ENCODE data around the gene SHC3. TPM values are rescaled to one million over a fixed set of nuclear protein-coding genes. Genes with fewer than 3 reads are reported as not detected.
A peak's percentile ranks its signal among the peaks of the same experiment; 100 is the strongest.

Gene SHC3
- total RNA-seq, 1 donor from 2014 or later: 0.20 TPM

- no peak for DNase-seq (ENCODE audit: low read depth in 2 of 2)
These were observed 17.8 kb downstream of the SHC3 start for GRCh38 chr9:89160806-89161205.

GRCh38 chr9:89154651-89155336, 23.8 kb downstream of the SHC3 start:
- peak; percentile 78 to 94 for DNase-seq (ENCODE audit: low read depth in 2 of 2)

GRCh38 chr9:89154218-89154617, 24.4 kb downstream of the SHC3 start:
- no peak for DNase-seq (ENCODE audit: low read depth in 2 of 2)

- DNase-seq (ENCODE audit: low read depth in 2 of 2): peak; percentile 55 to 94
These were observed 25.2 kb downstream of the SHC3 start for GRCh38 chr9:89153232-89154017.

GRCh38 chr9:89149726-89150125, 28.9 kb downstream of the SHC3 start:
- peak in 1 of 2 donors; percentile 55 for DNase-seq (ENCODE audit: low read depth in 2 of 2)

- DNase-seq (ENCODE audit: low read depth in 2 of 2): peak in 1 of 2 donors; percentile 62
These were observed 33.5 kb downstream of the SHC3 start for GRCh38 chr9:89145097-89145496.

- no peak for DNase-seq (ENCODE audit: low read depth in 2 of 2)
These were observed 34.4 kb downstream of the SHC3 start for GRCh38 chr9:89144238-89144637.

GRCh38 chr9:89143266-89143665, 35.4 kb downstream of the SHC3 start:
- no peak for DNase-seq (ENCODE audit: low read depth in 2 of 2)

GRCh38 chr9:89139455-89139854, 39.2 kb downstream of the SHC3 start:
- no peak for DNase-seq (ENCODE audit: low read depth in 2 of 2)

GRCh38 chr9:89138463-89139390, 39.9 kb downstream of the SHC3 start:
- DNase-seq (ENCODE audit: low read depth in 2 of 2): peak in 1 of 2 donors; percentile 10

- DNase-seq (ENCODE audit: low read depth in 2 of 2): peak; percentile 11 to 85
These were observed 40.8 kb downstream of the SHC3 start for GRCh38 chr9:89137542-89138462.

- no peak for DNase-seq (ENCODE audit: low read depth in 2 of 2)
These were observed 42.9 kb downstream of the SHC3 start for GRCh38 chr9:89135591-89136166.

GRCh38 chr9:89134709-89135108, 43.9 kb downstream of the SHC3 start:
- no peak for DNase-seq (ENCODE audit: low read depth in 2 of 2)

- no peak for DNase-seq (ENCODE audit: low read depth in 2 of 2)
These were observed 55.7 kb downstream of the SHC3 start for GRCh38 chr9:89122949-89123348.

- DNase-seq (ENCODE audit: low read depth in 2 of 2): no peak
These were observed 57.9 kb downstream of the SHC3 start for GRCh38 chr9:89120704-89121103.

- DNase-seq (ENCODE audit: low read depth in 2 of 2): no peak
These were observed 61.8 kb downstream of the SHC3 start for GRCh38 chr9:89116805-89117192.

GRCh38 chr9:89116064-89116804, 62.4 kb downstream of the SHC3 start:
- DNase-seq (ENCODE audit: low read depth in 2 of 2): no peak

- no peak for DNase-seq (ENCODE audit: low read depth in 2 of 2)
These were observed 63.2 kb downstream of the SHC3 start for GRCh38 chr9:89115426-89115825.

GRCh38 chr9:89114741-89115140, 63.9 kb downstream of the SHC3 start:
- DNase-seq (ENCODE audit: low read depth in 2 of 2): no peak

GRCh38 chr9:89113851-89114250, 64.8 kb downstream of the SHC3 start:
- DNase-seq (ENCODE audit: low read depth in 2 of 2): no peak

All from lung microvascular endothelial cell (primary cell).